GM12865 (cell line): ENCODE data around the gene NAPA.

Experiments
- DNase-seq: peaks from one replicate; pipeline ENCODE4 v3.0.0; 2010; ENCODE audit warnings: low read depth
- H3K4me3 ChIP-seq: 2 replicates; pipeline ENCODE4 v1.5.1; 2011; ENCODE audit warnings: mild to moderate bottlenecking, low read depth, low read length, control low read depth
- CTCF ChIP-seq: IDR thresholded peaks from 2 replicates; pipeline ENCODE4 v1.5.1; 2011; ENCODE audit warnings: low read length, control low read depth, low read depth, inconsistent platforms; ENCODE audit not compliant: insufficient read depth; ENCODE audit errors: missing control alignments

The NAPA gene

DNA sequence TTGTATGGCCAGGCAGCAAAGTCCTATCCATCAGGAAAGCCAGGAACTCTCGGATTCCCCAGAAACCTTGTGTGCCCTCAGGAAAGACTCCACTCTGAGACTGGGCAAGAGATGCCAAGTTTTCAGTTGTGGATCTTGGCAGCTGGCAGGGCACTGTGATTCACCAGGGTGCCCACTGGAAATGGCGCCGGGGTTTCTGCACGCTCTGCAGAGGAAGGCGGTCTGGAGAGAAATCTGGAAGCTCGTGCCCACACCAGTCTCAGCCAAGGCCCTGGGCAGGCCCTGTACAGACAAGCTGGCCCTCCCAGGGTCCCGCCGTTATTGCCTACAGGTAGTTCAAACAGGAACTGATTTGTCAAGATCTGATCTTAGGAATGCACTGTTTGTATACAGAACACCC lies 4.9 kb downstream of the NAPA start:
- DNase-seq: no peak
- no peak for TF ChIP-seq CTCF
- H3K4me3 ChIP-seq: no peak overlapping the region

- DNase-seq: no peak
- H3K4me3 ChIP-seq: no peak overlapping the region
- no peak for TF ChIP-seq CTCF
These were observed 5.6 kb downstream of the NAPA start for GRCh38 chr19:47509170-47509847.

DNA sequence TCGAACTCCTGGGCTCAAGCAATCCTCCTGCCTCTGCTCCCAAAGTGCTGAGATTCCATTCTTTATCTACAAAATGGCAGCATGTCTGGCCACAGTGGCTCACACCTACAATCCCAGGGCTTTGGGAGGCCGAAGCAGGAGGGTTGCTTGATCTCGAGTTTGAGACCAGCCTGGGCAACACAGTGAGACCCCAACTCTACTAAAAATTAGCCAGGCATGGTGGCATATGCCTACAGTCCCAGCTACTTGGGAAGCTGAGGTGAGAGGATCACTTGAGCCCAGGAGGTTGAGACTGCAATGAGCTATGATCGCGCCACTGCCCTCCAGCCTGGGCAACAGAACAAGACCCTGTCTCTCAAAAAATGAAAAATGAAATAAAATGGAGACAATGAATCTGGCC lies 6.1 kb downstream of the NAPA start:
- no peak for DNase-seq
- no peak for TF ChIP-seq CTCF
- H3K4me3 ChIP-seq: no peak overlapping the region

DNA sequence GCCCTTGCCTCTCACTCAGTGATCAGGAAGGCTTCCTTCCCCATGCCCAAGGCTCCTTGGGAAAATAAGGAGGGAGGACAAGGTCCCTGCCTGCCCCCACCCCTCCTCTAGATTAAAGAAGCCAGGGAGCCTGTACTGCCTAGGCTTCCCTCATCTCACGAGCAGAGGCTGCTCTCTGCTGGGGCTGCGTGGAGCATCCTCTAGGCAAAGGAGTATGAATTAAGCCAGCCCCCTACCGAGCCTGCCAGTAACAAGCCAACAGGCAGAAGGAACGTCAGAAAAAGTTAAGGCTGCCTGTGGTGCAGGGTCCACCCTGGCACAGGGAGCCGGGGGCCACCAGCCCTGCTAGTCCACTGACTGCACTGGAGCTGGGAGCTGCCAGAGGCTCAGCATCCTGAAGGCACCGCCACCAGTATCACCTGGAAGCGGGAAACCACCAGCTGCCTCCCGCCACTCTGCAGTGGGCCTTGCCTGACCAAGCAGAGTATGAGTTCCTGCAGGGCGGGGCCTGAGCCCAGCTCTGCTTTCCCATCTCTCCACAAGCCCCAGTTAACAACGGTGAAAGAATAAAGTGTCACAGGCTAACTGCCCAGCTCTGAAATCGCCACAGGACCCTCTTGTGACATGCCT lies 6.8 kb downstream of the NAPA start:
- TF ChIP-seq CTCF: no peak
- H3K4me3 ChIP-seq: no peak overlapping the region
- no peak for DNase-seq

- DNase-seq: no peak
- TF ChIP-seq CTCF: no peak
- no peak overlapping the region for H3K4me3 ChIP-seq
These were observed 7.9 kb downstream of the NAPA start for GRCh38 chr19:47507012-47507411.

DNA sequence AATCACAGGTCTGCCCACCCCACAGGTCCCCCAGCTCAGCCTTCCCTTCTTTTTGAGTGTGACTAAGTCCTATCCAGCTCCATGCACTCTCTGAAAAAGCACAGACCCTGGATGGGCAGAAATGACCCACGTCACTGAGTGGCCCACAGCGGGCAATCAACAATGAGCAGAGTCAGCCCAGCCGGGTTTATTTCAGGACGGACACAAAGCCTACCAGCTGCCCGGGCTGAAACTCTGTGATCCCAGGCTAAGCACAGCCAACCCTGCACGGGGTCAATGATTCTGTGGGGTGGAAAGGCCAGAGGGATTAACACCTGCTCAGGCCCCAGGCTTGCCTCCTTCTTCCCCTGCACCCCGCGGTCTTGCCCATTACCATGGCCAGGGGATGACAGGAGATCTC lies 8.4 kb downstream of the NAPA start:
- no peak for TF ChIP-seq CTCF
- no peak for DNase-seq
- H3K4me3 ChIP-seq: no peak overlapping the region

DNA sequence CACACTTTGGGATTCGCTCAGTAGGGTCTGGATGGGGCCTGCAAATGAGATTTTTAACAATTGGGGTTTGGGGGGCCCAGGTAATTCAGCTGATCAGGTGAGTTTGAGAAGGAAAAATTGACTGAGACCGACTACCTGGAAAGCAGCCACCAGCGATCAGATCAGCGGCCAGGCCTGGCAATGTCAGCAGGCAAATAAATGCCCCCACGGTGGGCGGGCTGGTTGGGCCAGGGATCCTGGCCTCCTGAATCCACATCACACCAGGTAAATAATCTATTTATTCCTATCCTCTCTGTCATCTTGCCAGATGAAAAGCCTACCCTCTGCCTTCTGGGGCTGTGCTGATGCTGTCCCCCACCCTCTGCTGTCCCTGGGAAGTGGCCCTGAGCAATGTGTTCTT lies 9.4 kb downstream of the NAPA start:
- no peak overlapping the region for H3K4me3 ChIP-seq
- no peak for DNase-seq
- TF ChIP-seq CTCF: no peak
